Gastrocnemius medialis (tissue), 4 donors: ENCODE results near the gene TRIM27. TPM values are rescaled to one million over a fixed set of nuclear protein-coding genes. Genes with fewer than 3 reads are reported as not detected.

Source experiments
- ATAC-seq, 2 donors: fragments of 150-250 bp; one replicate each; pipeline ENCODE4 v1.9.1; 2016
- DNase-seq, 2 donors: peaks; one replicate each; pipeline ENCODE4 v3.0.0-alpha.2; 2019
- H3K27ac ChIP-seq, 4 donors: fragments of 200-600 bp; sonication (generic); 1 replicate in 1 of 4; 2 replicates in 3 of 4; pipeline ENCODE4 v1.5.1; 2016 to 2018; ENCODE audit warnings: mild to moderate bottlenecking in 2 of 4, moderate library complexity in 1 of 4
- H3K27me3 ChIP-seq, 3 donors: fragments of 200-600 bp; sonication (generic) in 2 of 3; 1 replicate in 1 of 3; 2 replicates in 2 of 3; pipeline versions ENCODE4 v1.5.1 to v1.6.0; 2016 to 2019; ENCODE audit warnings: mild to moderate bottlenecking in 1 of 3, moderate library complexity in 1 of 3
- H3K36me3 ChIP-seq, 2 donors: fragments of 200-600 bp; sonication (generic) in 1 of 2; one replicate each; pipeline ENCODE4 v1.5.1; 2017 to 2018
- H3K4me1 ChIP-seq, 2 donors: fragments of 200-600 bp; sonication (generic) in 1 of 2; one replicate each; pipeline ENCODE4 v1.5.1; 2016 to 2017; ENCODE audit warnings: mild to moderate bottlenecking in 2 of 2
- H3K4me3 ChIP-seq, 4 donors: fragments of 200-600 bp; sonication (generic) in 3 of 4; 1 replicate in 1 of 4; 2 replicates in 3 of 4; pipeline ENCODE4 v1.5.1; 2016 to 2019; ENCODE audit warnings: mild to moderate bottlenecking in 2 of 4
- H3K9me3 ChIP-seq, 3 donors: fragments of 200-600 bp; sonication (generic) in 2 of 3; 1 replicate in 1 of 3; 2 replicates in 2 of 3; pipeline ENCODE4 v1.5.1; 2016 to 2019
- POLR2A ChIP-seq, 2 donors: fragments of 450-650 bp; IDR thresholded peaks; one replicate each; pipeline ENCODE4 v1.6.1; 2017; ENCODE audit warnings: antibody characterized with exemption in 2 of 2, mild to moderate bottlenecking in 2 of 2, moderate library complexity in 2 of 2
- in situ Hi-C, 4 donors: fragments of 200-750 bp; cut with MboI; loops; one replicate each; pipeline versions ENCODE4 v1.15.0 to v1.8.0; 2017; ENCODE audit warnings: low sequenced_read_pairs in 4 of 4
- intact Hi-C: fragments of 100-400 bp; cut with DNase I; formaldehyde crosslinking; loops from one replicate; pipeline ENCODE4 v1.15.1; 2023; ENCODE audit warnings: low total_unique reads
- total RNA-seq, 4 donors: library from RNA; depleted of rRNA; stranded (reverse); fragments of >200 nt; gene quantifications; one replicate each; pipeline versions ENCODE4 v1.1.0 to v1.2.3, GENCODE V29; 2016
- TF ChIP-seq, protein P1 (sequence below), 5 experiments: fragments of 450-650 bp in 3 of 5; fragments of 200-600 bp in 2 of 5; sonication (generic) in 2 of 5; IDR thresholded peaks in 4 of 5; conservative IDR thresholded peaks in 1 of 5; 1 replicate in 4 of 5; 2 replicates in 1 of 5; pipeline ENCODE4 v1.5.1; 2016 to 2019; ENCODE audit warnings: antibody characterized with exemption in 5 of 5, mild to moderate bottlenecking in 3 of 5, moderate library complexity in 3 of 5

TRIM27 gene
- total RNA-seq, 4 donors from 2014 or later: 33.6 to 45.1 (median 36.1) TPM

GRCh38 chr6:28922004-28922820, 1.6 kb downstream of the TRIM27 start:
- H3K4me3 ChIP-seq: peak overlapping the region; percentile 79 to 91 (median 88)
- peak overlapping the region; percentile 90 to 96 (median 95) for H3K27ac ChIP-seq
- TF ChIP-seq, protein P1, sequence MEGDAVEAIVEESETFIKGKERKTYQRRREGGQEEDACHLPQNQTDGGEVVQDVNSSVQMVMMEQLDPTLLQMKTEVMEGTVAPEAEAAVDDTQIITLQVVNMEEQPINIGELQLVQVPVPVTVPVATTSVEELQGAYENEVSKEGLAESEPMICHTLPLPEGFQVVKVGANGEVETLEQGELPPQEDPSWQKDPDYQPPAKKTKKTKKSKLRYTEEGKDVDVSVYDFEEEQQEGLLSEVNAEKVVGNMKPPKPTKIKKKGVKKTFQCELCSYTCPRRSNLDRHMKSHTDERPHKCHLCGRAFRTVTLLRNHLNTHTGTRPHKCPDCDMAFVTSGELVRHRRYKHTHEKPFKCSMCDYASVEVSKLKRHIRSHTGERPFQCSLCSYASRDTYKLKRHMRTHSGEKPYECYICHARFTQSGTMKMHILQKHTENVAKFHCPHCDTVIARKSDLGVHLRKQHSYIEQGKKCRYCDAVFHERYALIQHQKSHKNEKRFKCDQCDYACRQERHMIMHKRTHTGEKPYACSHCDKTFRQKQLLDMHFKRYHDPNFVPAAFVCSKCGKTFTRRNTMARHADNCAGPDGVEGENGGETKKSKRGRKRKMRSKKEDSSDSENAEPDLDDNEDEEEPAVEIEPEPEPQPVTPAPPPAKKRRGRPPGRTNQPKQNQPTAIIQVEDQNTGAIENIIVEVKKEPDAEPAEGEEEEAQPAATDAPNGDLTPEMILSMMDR (IDR thresholded peaks at IDR 0.05 in 4 of 5, conservative IDR thresholded peaks at IDR 0.05 in 1 of 5): no peak
- TF ChIP-seq POLR2A (IDR thresholded peaks at IDR 0.05): peak in 1 of 2 donors; percentile 18
- DNase-seq (peak in 1 of 2 donors; percentile 57), ATAC-seq (peak in 1 of 2 donors; percentile 49)
- no peaks in the 10 kb centered on the region for H3K9me3 ChIP-seq
- H3K27me3 ChIP-seq: no peaks in the 10 kb centered on the region
- peaks cover 4 to 47% of the 10 kb centered on the region in 2 donors for H3K36me3 ChIP-seq
- peaks cover 16% of the 10 kb centered on the region in 2 donors for H3K4me1 ChIP-seq
- intact Hi-C loops (loop anchor here (10.0 kb wide), 1 partner anchor 63 kb away; no protein-coding TSS in a partner anchor), in situ Hi-C loops (no loop called here)

GRCh38 chr6:28920281-28920680, 3.5 kb downstream of the TRIM27 start:
- in situ Hi-C loops (no loop called here), intact Hi-C loops (loop anchor here (10.0 kb wide), 1 partner anchor 65 kb away; no protein-coding TSS in a partner anchor)
- H3K36me3 ChIP-seq: peaks cover 4 to 66% of the 10 kb centered on the region in 2 donors
- no peak for DNase-seq
- no peak for ATAC-seq
- no peaks in the 10 kb centered on the region for H3K27me3 ChIP-seq
- H3K4me3 ChIP-seq: no peak overlapping the region
- peaks cover 16% of the 10 kb centered on the region in 2 donors for H3K4me1 ChIP-seq
- H3K9me3 ChIP-seq: no peaks in the 10 kb centered on the region
- TF ChIP-seq POLR2A (IDR thresholded peaks at IDR 0.05): no peak
- TF ChIP-seq, protein P1 (IDR thresholded peaks at IDR 0.05 in 4 of 5, conservative IDR thresholded peaks at IDR 0.05 in 1 of 5): no peak
- H3K27ac ChIP-seq: no peak overlapping the region

DNA sequence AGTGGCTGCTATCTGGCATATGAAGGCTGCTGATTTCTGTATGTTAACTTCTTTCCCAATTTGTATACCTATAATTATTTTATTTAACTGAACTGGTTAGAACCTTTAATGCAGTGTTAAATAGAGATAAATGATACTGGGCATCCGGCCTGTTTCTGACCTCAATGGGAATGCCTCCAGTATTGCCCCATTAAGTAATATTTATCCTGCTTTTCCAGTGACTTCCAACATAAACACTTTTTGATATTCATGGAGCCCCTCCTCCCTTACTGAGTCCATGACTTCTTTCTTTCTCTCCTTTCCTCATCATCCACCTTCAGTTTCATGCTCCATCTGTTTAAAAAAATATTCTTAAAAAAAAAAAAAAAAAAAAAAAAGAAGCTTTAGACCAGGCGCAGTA, 8.8 kb downstream of the TRIM27 start:
- Histone ChIP-seq H3K27me3 (no peaks in the 10 kb centered on the region), H3K4me1 (no peaks in the 10 kb centered on the region), H3K9me3 (no peaks in the 10 kb centered on the region), H3K36me3 (peaks cover 4 to 94% of the 10 kb centered on the region in 2 donors), H3K4me3 (no peak overlapping the region), H3K27ac (no peak overlapping the region)
- DNase-seq (no peak), ATAC-seq (no peak)
- TF ChIP-seq, protein P1 (IDR thresholded peaks at IDR 0.05 in 4 of 5, conservative IDR thresholded peaks at IDR 0.05 in 1 of 5): no peak
- no peak for TF ChIP-seq POLR2A (IDR thresholded peaks at IDR 0.05)
- in situ Hi-C loops (no loop called here), intact Hi-C loops (no loop called here)

DNA sequence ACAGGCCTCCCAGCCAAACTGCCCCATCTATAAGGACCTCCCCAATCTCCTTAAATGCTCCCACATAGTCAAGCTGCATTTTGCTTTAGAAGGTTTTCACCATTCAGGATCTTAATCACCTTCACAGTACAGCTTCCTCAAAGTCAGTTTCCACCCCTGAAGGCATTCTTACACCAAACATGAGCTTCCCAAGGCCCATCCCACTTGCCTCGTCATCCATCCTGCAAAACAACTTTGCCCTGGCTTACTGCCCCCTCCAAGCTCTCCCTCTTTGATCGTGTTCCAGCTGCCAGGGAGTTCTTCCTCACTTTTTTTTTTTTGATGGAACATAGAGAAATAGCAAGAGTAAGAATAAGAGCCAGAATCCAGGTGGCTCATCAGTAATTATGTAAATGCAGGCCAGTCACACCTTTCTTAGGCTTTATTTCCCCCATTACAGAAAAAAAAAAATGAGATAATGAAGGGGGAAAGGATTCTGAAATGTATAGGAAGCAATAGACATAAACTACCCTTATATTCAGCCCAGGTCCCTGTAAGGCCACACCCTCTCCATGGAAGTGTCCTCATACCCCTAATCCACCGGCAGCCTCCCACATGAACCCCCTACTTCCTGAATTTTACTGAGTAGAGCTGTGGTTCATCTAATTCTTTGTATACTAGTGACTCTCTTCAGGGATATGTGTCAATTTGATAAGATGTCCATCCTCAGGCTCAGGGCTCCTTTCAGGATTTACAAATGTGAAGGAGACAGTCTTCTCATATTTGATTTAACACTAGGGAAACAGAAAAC, 12.7 kb downstream of the TRIM27 start:
- no peak for TF ChIP-seq POLR2A (IDR thresholded peaks at IDR 0.05)
- TF ChIP-seq, protein P1 (IDR thresholded peaks at IDR 0.05 in 4 of 5, conservative IDR thresholded peaks at IDR 0.05 in 1 of 5): no peak
- in situ Hi-C loops: no loop called here
- ATAC-seq (no peak), DNase-seq (no peak)
- Histone ChIP-seq H3K9me3 (no peaks in the 10 kb centered on the region), H3K4me1 (no peaks in the 10 kb centered on the region), H3K36me3 (peaks cover 3 to 93% of the 10 kb centered on the region in 2 donors), H3K27ac (no peak overlapping the region), H3K27me3 (no peaks in the 10 kb centered on the region), H3K4me3 (no peak overlapping the region)
- intact Hi-C loops: no loop called here
